GOT3 (cell line): ENCODE data around the gene ANO6.
"Not testable (repeated sequence)": the region's sequence is repeated elsewhere in the genome, so short reads cannot be mapped to it uniquely, and the experiment has no call there.

Source experiments
- DNase-seq: peaks from one replicate; lab custom pipeline; 2025; ENCODE audit warnings: mixed read lengths; lab: John Stamatoyannopoulos, UW

The ANO6 gene

DNA sequence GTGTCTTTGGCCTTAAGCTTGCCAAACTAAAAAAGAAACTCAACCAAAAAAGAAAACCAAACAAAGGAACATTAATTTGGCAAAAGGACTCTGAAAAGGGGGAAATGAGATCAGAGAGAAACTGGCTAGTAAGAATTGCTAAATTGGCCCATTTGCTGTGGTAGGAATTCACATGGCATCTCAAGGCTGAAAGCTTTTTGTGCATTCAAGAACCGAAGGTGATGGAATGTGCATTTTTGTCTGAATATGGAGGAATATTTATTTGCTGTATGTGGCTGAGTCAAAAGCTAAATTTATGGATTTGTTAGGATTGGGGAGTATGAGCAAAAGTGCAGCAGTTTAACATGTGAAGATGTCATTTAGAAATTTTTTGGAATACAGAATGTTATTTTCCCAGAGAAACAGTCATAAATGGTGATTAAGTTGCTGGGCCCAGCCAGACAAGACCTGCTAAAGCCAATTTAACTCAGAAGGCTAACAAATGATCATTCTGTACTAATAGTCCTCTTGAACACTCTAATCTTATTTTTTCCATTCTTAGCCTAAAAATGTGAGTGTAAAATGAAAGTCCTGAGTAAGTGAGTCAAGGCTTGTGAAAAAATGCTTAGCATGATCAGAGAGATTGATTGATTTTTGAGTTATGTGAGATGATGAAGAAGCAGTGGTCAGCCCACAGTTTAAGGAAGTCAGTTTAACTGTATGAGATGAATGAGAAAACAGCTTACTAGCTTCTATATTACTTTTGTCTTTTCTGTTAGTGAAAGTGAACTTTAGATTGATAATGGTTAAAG lies 94.1 kb downstream of the ANO6 start:
- DNase-seq = no peak

DNA sequence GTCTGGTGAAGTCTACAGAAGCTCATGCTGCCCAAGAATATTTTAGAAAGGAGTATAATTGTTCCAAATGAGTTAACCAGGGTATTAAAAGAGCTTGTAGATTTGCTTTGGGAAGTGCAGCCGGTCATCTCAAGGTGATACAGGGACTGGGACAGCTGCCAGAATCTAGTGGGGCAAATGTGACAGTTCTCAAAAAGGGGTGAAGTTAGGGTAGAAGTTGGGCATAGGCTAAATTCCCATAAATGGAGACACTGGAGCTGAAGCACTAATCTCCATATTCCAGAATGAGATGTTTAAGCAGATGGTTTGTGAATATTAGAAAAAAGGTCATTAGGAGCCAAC lies 94.7 kb downstream of the ANO6 start:
- no peak for DNase-seq

DNA sequence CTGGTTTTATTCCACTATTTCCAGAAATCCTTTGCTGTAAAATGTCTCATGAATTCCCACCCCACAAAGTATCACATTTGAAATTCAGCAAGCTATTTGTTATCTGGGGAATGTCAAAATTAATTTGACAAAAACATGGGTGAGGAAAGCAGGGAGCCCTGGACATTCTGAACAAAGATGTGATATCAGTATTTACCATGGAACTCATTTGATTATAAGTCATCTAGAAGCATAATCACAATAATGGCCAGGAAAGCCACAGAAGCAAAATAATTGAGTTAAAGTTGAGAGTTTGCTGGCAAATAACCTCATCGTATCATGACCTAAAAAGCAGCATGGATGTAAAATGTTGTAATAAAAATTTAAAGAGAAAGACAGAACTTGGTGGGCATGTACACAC lies 96.1 kb downstream of the ANO6 start:
- DNase-seq = no peak

DNA sequence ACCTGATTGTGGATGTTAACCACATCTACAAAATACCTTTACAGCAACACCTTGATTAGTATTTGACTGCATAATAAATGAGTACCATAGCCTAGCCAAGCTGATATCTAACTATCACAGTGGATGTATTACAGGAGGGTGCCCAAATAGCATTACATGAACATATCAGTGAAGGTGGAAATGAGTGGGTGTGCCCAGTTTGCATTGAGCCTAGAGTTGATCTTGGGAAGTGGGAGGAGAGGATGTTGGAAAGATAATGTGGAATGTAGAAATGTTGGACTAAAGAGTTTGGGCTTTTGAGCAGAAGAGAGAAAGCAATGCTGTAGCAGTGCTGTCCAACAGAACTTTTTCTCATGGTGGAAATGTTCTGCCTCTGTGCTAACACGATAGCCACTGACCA lies 98.9 kb downstream of the ANO6 start:
- DNase-seq = no peak

DNA sequence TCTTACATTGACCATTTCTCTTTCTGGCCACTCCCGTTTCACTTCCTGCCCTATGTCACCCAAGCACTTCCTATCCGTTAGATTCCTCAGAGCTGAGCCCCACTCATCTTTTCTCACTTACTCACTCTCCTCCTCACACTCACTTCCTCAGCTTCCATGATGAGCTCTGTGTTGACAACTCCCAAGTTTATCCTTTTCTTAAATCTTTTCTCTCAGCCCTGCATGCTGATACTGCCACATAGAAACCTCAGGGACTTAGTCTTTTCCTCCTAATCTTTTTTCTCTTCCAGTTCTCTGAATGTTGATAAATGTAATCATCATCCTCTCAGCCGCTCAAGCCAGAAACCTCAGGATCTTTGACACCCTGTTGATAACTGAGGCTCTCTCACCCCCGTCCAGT lies 99.6 kb downstream of the ANO6 start:
- DNase-seq = no peak

DNA sequence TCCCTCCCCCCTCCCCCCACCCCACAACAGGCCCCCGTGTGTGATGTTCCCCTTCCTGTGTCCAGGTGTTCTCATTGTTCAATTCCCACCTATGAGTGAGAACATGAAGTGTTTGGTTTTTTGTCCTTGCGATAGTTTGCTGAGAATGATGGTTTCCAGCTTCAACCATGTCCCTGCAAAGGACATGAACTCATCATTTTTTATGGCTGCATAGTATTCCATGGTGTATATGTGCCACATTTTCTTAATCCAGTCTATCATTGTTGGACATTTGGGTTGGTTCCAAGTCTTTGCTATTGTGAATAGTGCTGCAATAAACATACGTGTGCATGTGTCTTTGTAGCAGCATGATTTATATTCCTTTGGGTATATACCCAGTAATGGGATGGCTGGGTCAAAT lies 101.4 kb downstream of the ANO6 start:
- not testable (repeated sequence) for DNase-seq

DNA sequence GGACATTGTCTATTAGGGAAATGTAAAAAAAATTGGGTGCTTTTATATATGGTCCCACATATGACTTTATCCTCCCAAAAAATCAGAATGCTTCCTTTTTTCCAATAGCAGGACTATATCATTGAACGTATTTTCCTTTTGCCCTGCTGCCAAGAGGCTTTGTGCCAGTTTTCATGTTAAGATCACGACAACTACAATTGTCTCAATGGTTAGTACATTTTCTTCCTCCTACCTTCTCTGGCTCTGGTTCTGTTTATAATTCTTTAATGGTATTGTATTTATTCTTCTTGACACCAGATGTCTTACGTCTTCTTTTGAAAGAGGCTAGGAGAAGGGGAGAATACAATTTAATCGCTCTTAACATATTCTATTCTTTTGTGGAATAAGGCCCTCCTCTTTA lies 106.9 kb downstream of the ANO6 start:
- DNase-seq = no peak

DNA sequence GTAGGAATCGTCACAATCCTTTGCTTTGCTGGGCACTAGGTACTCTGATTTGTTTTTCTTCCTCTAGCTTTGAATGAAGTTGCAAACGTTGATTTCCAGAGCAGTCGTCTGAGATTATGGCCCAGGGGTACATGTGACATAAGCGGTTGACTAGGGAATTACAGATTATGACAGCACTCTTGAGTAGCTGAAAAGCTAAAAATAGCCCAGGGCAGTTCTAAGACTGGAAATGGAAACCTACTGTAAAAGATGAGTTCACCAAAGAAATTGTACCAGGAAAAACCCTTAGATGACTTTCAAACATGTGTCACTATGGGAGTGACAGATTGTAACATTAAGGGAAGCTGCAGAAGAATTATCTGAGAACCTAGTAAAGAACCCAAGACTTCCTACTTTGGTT lies 108.5 kb downstream of the ANO6 start:
- no peak for DNase-seq

DNA sequence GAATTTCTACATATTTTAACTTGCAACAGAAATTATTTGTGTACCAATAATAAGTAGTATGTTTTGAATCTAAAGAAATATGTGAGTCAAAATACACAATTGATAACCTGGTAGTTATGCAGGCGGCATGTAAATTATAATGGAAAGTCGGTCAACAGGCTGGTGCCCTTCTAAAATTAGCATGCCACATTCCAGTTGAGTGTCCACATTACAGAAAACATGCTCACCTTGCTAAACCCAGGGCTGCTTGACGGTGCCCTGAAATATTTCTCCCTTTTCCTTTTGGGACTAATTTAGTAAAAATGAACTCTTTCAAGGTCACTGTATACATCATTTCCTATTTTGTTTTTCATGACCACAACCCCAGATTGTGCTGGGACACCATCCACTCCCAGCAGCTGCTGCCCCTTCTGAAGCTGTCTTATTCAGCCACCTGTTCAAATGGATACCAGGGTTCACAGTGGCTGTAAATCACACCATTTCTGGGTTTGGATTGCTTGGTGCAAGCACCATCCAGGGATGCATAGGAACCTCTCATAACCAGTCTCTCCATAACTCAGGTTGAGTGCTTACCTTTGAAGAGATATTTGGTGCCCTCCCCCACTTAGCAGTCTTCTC lies 110.6 kb downstream of the ANO6 start:
- no peak for DNase-seq

DNA sequence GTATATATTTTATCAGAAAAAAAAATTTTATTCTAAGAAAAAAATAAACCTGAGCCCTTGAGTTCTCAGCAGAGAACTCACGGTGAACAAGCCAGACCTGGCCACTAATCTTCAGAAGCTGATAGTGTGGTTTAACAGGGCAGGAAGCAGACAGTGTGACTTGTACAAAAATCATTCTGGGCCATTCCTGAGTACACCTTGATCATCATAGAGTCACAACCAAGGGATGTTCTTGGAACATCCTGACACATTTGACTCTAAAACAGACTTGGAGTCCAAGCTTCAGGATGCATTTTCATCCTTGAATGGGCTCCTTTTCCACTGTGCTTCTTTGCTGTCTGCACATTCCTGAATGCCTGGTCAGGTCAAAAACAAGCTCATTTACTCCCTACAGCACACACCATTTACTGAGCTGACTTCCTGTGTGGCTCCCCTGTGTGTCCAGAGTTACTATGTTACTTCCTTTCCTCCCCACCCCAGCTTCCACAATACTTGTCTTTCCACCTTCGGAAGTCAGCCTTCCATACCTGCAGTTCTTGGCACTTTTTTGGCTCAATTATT lies 112.0 kb downstream of the ANO6 start:
- DNase-seq = no peak

DNA sequence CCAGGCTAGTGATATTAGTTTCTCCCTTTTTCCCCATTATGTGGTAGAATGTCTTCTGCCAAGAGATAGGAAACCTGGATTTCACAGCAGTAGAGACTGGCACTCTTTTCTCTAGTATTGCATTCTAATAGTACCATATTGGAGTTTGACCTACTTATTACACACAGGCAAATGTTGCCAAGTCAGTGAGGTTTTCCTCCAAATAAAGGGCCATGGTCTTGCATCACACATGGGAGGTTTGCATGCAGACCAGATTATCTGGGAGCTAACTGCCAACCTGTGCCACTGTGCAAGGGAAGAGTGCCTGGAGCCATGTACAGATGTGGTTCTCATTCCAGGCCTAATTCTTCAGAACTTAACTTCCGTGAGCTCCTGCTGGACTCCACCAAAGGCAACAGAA lies 113.3 kb downstream of the ANO6 start:
- DNase-seq = no peak

DNA sequence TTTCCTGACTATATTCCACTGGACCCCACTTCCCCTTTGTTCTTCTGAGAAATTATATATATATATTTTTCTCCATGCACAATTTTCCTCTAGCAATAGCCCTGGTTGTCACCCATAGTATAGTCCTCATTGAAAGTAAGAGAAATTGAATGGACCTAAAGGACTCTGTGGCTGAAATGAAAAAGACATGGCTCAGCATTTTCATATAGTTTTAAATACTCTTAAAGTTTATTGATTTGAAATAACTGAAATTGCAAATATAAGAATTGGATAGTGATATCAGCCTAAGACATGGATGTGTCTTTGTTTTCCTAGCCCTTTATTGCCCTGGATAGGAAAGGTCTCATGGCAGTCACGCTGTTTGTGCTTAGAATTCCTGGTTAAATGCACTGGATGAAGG lies 113.8 kb downstream of the ANO6 start:
- DNase-seq = no peak

DNA sequence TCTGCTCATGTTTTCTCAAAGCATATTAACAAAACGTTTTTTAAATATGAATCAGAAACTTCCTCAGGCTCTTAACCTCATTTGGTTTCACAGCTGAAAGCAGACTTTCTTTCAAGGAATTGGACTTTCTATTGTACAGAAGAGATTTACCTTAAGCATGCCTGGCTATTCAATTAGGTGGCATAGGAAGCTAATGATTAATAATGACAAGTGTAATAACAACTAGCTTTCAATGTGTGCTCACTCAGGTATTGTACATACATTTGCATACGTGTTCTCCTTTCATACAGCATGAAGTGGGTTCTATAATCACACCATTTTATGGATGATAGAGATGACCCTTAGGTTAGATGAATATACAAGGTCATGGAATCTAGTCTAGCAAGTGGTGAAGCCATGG lies 115.7 kb downstream of the ANO6 start:
- no peak for DNase-seq

DNA sequence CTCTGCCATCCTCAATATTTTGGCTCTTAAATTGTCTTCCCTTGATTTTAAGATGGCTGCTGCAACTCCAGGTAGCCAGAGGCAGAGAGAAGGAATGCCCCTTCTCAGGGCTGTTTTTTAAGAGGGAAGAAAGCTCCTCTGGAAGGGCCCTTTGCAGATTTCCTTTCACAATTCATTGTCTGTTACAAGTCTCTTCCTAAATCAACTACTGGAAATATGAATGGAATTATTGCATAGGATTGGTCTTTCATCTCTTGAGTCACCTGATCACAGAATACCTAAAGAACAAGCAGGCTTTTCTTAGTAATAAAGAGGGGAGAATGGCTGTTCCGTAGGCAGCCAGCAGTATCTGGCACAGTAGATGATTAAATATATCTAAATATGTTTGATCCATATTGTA lies 118.5 kb downstream of the ANO6 start:
- DNase-seq = no peak

DNA sequence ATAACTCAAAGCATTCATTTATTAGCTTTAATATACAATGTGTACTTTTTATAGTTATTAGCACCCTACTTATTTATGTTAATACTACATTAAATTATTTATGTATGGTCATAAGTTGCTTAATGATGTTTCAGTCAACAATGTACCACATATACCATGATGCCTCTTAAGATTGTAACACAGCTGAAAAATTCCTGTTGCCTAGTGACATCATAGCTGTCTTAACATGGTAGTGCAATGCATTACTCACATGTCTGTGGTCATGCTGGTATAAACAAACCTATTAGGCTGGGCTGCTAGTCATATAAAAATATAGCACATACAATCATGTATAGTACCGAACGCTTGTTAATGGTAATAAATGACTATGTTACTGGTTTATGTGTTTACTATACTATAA lies 120.4 kb downstream of the ANO6 start:
- DNase-seq = no peak

DNA sequence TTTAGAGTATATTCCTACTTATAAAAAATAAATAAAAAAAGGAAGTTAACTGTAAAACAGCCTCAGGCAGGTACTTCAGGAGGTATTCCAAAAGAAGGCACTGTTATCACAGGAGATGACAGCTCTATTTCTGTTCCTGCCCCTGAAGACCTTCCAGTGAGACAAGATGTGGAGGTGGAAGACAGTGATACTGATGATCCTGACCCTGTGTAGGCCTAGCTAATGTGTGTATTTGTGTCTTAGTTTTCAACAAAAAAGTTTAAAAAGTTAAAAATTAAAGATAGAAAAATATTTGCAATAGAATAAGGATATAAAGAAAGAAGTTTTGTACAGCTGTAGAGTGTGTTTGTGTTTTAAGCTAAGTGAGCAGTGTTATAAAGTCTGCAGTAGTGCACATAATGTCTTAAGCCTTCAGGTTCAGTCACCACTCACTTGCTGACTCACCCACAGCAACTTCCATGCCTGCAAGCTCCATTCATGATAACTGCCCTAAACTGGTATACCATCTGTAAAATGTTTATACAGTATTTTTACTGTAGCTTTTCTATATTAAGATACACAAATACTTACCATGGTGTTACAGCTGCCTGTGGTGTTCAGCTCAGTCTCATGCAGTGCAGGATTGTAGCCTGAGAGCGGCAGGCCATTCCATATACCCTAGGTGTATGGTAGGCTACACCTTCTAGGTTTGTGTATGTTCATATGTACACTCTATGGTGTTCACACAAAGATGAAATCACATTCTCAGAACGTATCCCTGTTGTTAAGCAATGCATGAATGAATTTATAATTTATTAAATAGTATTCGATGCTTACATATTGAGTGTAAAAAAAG lies 121.1 kb downstream of the ANO6 start:
- no peak for DNase-seq

DNA sequence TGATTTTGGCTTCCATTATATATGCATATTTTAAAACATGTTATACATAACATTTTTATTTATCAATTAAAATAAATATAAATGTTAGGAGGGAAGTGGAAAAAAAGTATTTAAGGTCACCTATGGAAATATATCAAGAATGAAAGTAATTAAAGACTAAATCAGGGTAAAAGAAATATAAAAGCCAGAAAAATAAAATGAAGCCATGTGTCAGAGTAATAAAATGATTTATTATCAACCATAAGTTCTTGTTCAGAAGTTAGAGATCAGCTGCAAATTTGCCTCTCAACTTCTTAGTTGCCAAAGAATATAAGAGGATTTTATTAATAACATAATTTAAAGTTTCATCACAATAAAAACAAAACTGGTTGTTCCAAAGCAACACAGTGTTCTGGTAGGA lies 121.9 kb downstream of the ANO6 start:
- no peak for DNase-seq

DNA sequence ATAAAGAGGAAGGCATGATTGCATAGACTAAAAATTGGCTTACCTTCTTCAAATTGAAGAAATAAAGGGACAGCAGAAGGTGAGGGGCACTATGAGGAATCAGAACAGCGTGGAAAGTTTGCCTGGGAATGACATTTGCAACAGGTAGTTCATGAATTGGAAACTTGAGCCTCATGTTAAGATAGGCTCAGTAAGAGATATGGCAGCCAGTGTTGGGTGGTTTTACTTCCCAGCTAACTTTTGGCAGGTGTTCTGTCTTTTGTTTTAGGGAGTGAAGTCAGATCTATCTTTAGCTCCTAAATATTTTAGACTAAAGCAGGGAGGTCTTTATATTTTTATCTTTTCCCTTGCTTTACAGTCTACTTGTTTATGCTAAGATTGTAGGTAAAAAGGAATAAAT lies 122.4 kb downstream of the ANO6 start:
- no peak for DNase-seq

DNA sequence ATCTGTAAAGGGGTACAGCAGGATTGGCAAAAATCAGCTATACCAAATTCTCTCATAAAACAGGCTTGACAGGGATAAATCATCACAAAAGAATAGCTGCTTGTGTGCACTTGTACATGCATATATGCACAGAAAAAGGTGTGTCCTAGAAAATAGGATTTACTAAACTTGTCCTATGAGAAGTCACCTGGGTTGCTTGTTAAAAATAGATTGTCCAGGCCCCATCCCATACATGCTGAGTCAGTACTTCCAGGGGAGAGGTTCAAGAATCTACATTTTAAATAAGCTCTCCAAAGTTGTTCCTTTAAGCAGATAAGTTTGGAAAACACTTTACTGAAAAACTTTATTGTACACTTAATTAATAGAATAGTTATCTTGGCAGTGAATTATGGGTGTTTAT lies 123.1 kb downstream of the ANO6 start:
- DNase-seq = no peak

DNA sequence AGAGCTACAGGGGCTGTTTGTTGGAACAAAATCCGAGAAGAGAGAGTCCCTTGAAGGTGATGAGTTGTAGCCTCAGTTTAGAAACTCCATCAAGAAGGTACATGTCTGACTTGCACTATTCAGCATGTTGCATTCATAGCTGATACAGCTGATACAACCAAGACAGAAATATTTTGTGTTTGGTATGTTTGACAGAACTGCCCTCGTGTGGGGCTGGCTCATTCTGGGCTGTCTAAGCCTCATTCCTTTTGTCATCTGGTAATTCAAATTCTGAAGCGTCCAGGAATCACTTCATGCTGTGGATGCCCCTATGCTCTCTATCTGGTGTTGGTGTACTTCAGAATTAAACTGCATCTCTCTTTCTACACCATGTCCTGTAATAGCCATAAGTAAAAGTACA lies 126.3 kb downstream of the ANO6 start:
- DNase-seq = no peak

DNA sequence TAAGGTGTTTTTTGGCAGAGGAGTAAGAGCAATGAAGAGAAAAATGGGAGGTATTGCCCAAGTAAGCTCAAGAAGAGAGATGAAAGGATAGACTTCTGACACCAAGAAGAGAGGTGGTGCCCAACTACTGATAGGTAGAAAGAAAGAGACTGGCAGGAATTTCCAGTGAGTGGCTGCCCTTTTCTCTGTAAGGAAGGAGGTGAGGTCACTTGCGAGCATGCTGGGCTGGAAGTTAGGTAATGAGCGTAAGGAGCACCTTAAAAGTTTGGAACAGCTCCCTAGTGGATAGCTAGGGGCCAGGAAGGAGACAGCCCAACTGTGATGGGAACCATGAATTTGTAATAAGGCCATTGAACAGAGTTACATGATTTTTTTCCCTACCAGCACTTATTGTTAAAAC lies 127.0 kb downstream of the ANO6 start:
- no peak for DNase-seq

DNA sequence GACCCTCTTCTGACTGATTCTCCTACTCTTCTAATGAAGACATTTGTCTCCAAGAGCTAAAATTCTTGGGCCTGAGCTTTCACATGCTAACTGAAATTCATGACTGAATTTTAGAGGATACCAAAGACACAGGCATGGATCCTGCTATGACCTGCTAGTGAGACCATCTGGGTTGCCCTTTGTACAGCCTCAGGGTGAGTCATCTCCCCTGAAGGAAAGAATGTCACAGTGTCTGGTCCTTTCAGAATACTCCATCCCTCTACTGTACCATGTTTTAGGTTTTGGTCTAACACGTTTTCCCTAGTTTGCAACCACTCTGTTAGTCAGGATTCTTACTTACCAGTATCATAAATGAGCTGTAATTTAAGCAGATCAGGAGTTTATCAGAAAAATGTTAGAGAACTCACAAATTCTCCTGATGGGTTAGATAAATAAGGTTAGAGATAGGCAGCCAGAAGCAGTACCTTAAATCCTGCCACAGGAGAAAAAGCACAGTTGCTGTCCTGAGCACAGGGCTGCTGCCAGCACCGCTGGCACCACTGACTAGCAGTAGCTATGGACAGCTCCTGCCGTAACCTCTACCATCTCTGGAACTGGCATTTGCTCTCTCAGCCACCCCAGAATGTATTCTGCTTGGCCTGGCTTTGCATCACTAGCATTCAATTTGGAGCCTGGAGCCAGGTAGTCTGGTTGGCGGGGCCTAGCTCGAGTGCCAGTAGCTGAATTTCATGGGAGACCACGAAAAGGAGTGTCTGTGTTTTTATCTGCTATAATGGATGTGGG lies 127.6 kb downstream of the ANO6 start:
- DNase-seq = no peak
